GM12891 (cell line): ENCODE measurements around the gene VPS13C.

Experiments used
- DNase-seq: peaks from one replicate; pipeline ENCODE4 v3.0.0; 2011; ENCODE audit warnings: low spot score; ENCODE audit not compliant: insufficient read length
- FAIRE-seq: peaks from 2 replicates; lab custom pipeline; 2011; peaks lifted over from hg19 to GRCh38; lab: Jason Lieb, UNC
- PAX5 ChIP-seq: IDR thresholded peaks from 2 replicates; pipeline ENCODE4 v1.6.1; 2011; ENCODE audit warnings: low read length, moderate library complexity, mild to moderate bottlenecking; ENCODE audit not compliant: insufficient read depth, severe bottlenecking
- POLR2A ChIP-seq: IDR thresholded peaks from 2 replicates; pipeline ENCODE4 v1.6.1; 2011; ENCODE audit warnings: low read depth, low read length, control low read depth
- POLR2AphosphoS5 ChIP-seq: IDR thresholded peaks from 2 replicates; pipeline ENCODE4 v1.6.1; 2011; ENCODE audit warnings: low read depth, low read length, control low read depth
- POU2F2 ChIP-seq: IDR thresholded peaks from 2 replicates; pipeline ENCODE4 v1.6.1; 2011; ENCODE audit warnings: low read depth, mild to moderate bottlenecking, control low read depth, low read length, moderate library complexity
- SPI1 ChIP-seq: IDR thresholded peaks from 2 replicates; pipeline ENCODE4 v1.6.1; 2011; ENCODE audit warnings: low read depth, low read length, control low read depth
- TAF1 ChIP-seq: IDR thresholded peaks from 2 replicates; pipeline ENCODE4 v1.6.1; 2011; ENCODE audit warnings: low read depth, low read length, control low read depth

VPS13C gene

DNA sequence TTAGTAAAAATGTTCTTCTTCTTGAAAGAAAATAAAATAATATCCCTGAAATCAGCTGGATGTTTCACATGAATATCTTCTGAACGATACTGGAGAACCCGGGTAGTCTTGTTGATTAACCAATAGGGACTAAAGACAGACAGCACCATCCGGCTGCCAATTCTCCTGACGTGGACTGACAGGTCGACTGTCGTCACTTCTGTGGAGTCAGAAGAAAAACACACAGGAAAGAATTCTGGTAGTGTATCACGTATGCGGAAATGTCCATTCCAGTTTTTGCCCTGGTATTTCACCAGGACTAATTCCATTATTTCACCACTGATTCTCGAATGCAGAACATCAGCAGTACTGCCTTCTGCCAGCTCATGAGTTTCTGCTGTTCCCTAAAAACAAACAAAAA, 144.6 kb downstream of the VPS13C start:
- FAIRE-seq, result no peak
- no peak for DNase-seq
- TF ChIP-seq PAX5 (no peak), TAF1 (no peak), POU2F2 (no peak), POLR2A (no peak), SPI1 (no peak), POLR2AphosphoS5 (no peak)

DNA sequence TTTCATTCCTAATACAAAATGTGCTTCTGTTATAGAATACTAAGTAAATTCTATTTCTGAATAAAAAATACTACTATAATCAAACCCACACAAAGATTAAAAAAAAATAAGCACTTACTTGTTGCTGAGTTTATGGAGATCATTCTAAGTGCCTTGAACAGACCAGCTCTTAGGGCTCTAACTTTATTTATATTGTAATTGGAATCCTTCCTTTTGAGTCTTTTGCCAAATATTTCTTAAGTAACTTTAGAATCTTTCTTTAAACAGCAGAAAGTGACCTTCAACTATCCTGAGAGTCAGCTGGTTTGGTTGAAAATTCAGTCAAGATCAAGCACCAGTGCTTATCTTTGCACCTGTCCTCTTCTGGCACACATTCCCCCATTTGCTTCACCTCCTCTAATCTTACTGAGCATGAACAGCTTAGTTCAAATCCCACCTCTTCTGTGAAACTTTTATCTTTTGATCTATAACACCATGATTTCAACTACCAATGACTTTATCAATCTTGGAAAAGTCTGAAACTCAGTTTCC, 149.3 kb downstream of the VPS13C start:
- FAIRE-seq, result no peak
- no peak for TF ChIP-seq PAX5
- no peak for TF ChIP-seq POLR2AphosphoS5
- no peak for TF ChIP-seq TAF1
- TF ChIP-seq SPI1, result no peak
- TF ChIP-seq POU2F2, result no peak
- TF ChIP-seq POLR2A, result no peak

DNA sequence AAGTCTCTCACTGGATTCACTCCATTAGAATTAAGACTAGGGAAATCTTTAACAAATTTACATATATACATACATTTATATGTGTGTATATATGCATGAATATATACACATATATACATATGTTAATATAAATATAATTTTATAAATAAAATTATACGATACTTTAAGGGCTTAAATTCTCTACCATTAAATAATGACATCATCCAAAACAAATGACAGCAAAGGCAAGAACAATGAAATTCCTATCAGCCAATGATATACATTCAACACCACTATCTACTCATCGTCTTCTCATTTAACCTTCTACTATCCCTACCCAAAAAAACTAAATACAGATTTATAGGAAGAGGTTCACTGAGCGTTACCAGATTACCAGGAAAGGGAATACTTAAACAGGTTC, 152.0 kb downstream of the VPS13C start:
- FAIRE-seq (no peak), DNase-seq (no peak)
- TF ChIP-seq SPI1 (no peak), POU2F2 (no peak), POLR2A (no peak), PAX5 (no peak), POLR2AphosphoS5 (no peak), TAF1 (no peak)

More for the DNA sequence above, 149.3 kb downstream of the VPS13C start:
- DNase-seq, result no peak

DNA sequence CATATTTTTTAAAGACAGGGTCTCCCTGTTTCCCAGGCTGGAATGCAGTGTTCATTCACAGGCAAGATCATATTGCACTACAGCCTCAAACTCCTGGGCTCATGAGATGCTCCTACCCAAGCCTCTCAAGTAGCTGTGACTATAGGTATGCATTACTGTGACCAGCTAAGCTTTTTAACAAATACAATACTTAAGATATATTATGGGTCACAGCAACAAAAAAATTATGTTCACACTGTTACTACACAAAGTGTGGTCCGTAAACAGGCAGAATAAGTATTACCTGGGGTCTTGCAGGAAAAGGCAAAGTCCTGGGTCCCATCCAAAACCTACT, 152.5 kb downstream of the VPS13C start:
- FAIRE-seq (no peak), DNase-seq (no peak)
- TF ChIP-seq POU2F2 (no peak), POLR2A (no peak), SPI1 (no peak), TAF1 (no peak), PAX5 (no peak), POLR2AphosphoS5 (no peak)

DNA sequence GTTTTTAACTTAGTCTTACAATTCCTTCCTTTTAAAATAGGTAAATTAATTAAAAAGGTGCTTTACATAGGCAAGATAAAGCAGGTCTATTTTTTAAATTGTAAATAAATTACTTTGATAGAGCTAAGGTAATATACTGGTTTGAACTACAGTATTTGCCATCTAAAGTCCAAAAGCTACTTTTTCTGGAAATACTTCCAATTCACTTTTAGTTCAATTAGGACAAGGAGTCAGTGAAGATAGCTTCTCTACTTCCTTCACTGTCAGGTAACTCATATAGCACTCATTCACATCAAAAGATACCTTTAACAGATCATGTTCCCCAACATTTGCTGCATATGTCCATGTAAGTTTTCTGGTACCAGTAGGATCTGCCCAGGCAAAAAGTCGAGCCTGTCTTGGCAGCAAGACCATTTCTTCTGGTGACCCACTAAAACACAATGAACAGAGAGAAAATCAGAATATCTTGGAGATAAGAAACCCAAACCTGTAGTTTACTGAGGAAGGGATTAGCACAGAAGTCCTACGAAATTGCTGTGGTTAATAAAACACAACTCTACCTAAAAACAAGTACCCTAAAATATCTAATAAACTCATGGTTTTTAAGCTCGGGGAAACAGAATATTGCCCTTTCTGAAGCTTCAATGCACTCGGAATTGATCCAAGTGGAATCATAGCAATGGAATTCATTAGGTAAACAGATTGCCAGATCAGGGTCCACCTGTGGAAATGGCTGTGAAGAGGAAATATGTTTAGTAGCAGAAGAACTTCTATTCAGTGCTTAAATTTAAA, 153.1 kb downstream of the VPS13C start:
- FAIRE-seq (no peak), DNase-seq (no peak)
- TF ChIP-seq PAX5, result no peak
- TF ChIP-seq POLR2AphosphoS5, result no peak
- TF ChIP-seq SPI1, result no peak
- TF ChIP-seq POLR2A, result no peak
- no peak for TF ChIP-seq POU2F2
- TF ChIP-seq TAF1, result no peak

DNA sequence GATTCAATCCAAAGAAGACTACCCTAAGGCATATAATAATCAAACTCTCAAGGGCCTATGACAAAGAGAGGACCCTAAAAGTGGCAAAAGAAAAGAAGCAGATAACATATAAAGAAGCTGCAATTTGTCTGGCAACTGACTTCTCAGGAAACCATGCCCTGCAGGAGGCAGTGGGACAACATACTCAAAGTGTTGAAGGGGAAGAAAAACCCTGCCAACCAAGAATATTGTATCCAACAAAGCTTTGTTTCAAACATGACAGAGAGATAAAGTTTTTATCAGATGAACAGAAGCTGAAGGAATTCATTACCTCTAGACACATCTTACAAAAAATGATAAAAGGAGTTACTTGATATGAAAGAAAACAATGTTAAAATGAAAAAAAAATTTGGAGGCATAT, 167.1 kb downstream of the VPS13C start:
- FAIRE-seq (no peak), DNase-seq (no peak)
- TF ChIP-seq POLR2AphosphoS5 (no peak), SPI1 (no peak), PAX5 (no peak), POLR2A (no peak), TAF1 (no peak), POU2F2 (no peak)

DNA sequence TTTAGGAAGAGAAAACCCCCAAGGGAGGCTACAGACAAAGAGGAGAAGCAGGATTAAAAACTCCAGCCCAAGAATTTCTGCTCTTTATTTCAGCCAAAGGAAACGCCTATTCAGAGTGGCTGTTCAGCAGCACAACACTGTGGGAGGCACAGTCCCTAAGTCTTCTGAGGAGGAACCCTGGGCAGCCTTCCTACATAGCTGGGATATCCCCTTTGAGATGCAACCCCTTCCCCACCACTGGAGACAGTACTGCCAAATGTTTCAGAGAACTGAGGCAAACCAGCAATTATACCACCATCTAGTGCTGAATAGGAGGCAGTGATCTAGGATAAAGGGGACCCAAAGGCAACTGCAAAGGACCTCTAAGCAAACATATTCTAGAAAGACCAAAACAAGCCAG, 168.1 kb downstream of the VPS13C start:
- TF ChIP-seq POU2F2 (no peak), SPI1 (no peak), TAF1 (no peak), PAX5 (no peak), POLR2AphosphoS5 (no peak), POLR2A (no peak)
- FAIRE-seq, result no peak
- no peak for DNase-seq

DNA sequence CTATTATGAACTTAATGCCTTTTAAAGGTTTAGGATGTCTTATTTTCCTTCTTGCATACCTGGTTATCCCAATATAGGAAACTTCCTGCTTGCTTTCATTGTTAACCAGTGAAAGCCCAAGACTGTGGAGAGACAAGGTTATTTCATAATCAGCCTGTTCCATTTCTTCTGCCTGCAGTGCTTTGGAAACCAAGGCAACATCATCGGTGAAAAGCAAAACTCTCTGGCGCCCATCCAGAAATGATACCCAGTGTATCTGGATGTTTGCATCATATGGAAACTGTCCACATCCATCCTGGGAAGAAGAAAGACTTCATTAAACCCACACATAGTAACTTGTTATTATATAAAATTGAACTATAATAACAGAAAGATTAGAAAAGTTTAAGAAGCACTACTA, 170.1 kb downstream of the VPS13C start:
- no peak for FAIRE-seq
- DNase-seq, result no peak
- TF ChIP-seq POLR2AphosphoS5 (no peak), SPI1 (no peak), POU2F2 (no peak), POLR2A (no peak), PAX5 (no peak), TAF1 (no peak)

DNA sequence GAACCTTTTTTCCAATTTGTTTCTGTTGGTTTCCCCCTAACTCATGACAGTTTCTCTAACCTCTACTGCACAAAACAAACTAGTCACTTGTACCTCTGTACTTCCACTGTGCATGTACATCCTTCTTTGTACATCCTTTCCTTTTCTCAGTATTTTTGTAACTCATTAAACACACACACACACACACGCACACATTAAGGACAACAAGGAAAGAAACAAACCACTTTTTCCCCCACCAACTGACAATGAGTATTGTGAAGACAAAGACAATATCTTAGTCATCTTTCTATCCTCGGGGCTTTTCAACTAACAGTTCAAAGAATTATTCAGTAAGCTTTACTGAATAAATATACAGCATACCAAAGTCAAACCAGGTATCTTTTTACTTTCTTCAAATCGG, 170.5 kb downstream of the VPS13C start:
- TF ChIP-seq POU2F2, result no peak
- FAIRE-seq, result no peak
- no peak for DNase-seq

DNA sequence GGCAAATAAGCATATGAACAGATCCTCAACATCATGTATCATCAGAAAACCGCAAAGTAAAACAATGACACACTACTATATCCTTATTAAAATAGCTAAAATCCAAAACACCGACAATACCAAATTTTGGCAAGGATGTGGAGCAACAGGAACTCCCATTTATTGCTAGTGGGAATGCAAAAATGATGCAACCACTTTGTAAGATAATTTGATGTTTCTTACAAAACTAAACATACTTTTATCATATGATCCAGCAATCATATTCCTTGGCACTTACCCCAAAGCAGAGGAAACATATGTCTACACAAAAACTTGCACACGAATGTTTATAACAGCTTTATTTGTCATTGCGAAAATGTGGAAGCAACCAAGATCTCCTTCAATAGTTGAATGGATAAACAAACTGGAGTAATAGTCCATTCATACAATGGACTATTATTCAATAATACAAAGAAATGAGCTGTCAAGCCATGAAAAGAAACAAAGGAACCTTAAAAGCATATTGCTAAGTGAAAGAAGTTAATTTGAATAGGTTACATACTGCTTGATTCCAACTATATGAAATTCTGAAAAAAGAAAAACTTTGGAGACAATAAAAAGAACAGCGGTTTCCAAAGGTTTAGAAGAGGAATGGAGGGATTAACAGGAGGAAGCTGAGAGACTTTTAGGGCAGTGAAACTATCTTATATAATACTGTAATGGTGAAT, 172.0 kb downstream of the VPS13C start:
- no peak for TF ChIP-seq POU2F2
- TF ChIP-seq SPI1, result no peak
- no peak for TF ChIP-seq PAX5
- no peak for TF ChIP-seq TAF1
- TF ChIP-seq POLR2A, result no peak
- no peak for TF ChIP-seq POLR2AphosphoS5
- DNase-seq (no peak), FAIRE-seq (no peak)
